Neural progenitor cell (in vitro differentiated cells): ENCODE measurements around the gene IDH1.

Experiments used
- EZH2 ChIP-seq: fragments of 200-600 bp; sonication (generic); IDR thresholded peaks from 2 replicates; pipeline ENCODE4 v1.6.1; 2017; ENCODE audit warnings: antibody characterized with exemption, mild to moderate bottlenecking, moderate library complexity
- EZH2phosphoT487 ChIP-seq: fragments of 200-600 bp; sonication (generic); IDR thresholded peaks from 2 replicates; pipeline ENCODE4 v1.6.1; 2017; ENCODE audit warnings: antibody characterized with exemption
- TF ChIP-seq, protein P1 (sequence below): fragments of 200-600 bp; sonication (generic); IDR thresholded peaks from 2 replicates; pipeline ENCODE4 v1.5.1; 2017; ENCODE audit warnings: antibody characterized with exemption, mild to moderate bottlenecking

DNA sequence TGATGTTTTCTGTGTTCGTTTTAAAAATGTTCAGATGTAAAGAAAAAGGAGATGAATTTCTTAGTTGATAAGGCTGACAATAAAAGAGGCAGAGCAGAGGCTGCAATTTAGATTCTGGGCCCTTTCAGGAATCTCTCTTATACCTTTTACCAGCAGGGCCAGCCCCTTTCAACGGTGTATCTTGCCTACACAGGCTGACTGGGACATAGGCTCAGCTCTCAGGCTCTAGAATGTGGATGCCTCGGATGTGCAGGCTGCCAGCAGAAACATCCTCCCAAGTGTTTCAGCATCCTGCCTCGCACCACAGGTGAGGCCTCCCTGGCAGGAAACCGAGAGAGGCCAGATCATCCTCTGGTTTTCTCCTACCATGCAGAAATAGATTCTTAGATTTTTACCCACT lies 68.4 kb downstream of the IDH1 start:
- TF ChIP-seq, protein P1, sequence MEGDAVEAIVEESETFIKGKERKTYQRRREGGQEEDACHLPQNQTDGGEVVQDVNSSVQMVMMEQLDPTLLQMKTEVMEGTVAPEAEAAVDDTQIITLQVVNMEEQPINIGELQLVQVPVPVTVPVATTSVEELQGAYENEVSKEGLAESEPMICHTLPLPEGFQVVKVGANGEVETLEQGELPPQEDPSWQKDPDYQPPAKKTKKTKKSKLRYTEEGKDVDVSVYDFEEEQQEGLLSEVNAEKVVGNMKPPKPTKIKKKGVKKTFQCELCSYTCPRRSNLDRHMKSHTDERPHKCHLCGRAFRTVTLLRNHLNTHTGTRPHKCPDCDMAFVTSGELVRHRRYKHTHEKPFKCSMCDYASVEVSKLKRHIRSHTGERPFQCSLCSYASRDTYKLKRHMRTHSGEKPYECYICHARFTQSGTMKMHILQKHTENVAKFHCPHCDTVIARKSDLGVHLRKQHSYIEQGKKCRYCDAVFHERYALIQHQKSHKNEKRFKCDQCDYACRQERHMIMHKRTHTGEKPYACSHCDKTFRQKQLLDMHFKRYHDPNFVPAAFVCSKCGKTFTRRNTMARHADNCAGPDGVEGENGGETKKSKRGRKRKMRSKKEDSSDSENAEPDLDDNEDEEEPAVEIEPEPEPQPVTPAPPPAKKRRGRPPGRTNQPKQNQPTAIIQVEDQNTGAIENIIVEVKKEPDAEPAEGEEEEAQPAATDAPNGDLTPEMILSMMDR, result no peak
- TF ChIP-seq EZH2phosphoT487 (no peak), EZH2 (no peak)
